ENCODE results near the gene CERS6. TPM values are rescaled to one million over a fixed set of nuclear protein-coding genes. Genes with fewer than 3 reads are reported as not detected.
"Not testable (repeated sequence)": the region's sequence is repeated elsewhere in the genome, so short reads cannot be mapped to it uniquely, and the experiment has no call there.

The CERS6 gene
- polyA plus RNA-seq, 4 donors, result 41.8 to 50.6 (median 47.4) TPM

- DNase-seq (ENCODE audit: low read depth in 4 of 4, low spot score in 2 of 4), result peak in 2 of 4 donors; percentile 52 to 65
These were observed 176.6 kb downstream of the CERS6 start for GRCh38 chr2:168632709-168633121.

GRCh38 chr2:168633200-168633599 is 177.1 kb downstream of the CERS6 start:
- no peak for DNase-seq (ENCODE audit: low read depth in 4 of 4, low spot score in 2 of 4)

GRCh38 chr2:168633895-168634294 is 177.8 kb downstream of the CERS6 start:
- DNase-seq (ENCODE audit: low read depth in 4 of 4, low spot score in 2 of 4), result no peak

- peak in 3 of 4 donors; percentile 48 to 70 (median 50) for DNase-seq (ENCODE audit: low read depth in 4 of 4, low spot score in 2 of 4)
These were observed 179.0 kb downstream of the CERS6 start for GRCh38 chr2:168635065-168635577.

GRCh38 chr2:168639018-168639417 is 182.9 kb downstream of the CERS6 start:
- peak in 1 of 4 donors; percentile 52 for DNase-seq (ENCODE audit: low read depth in 4 of 4, low spot score in 2 of 4)

- DNase-seq (ENCODE audit: low read depth in 4 of 4, low spot score in 2 of 4), result no peak
These were observed 183.4 kb downstream of the CERS6 start for GRCh38 chr2:168639441-168639898.

GRCh38 chr2:168640039-168640438 is 184.0 kb downstream of the CERS6 start:
- DNase-seq (ENCODE audit: low read depth in 4 of 4, low spot score in 2 of 4), result no peak

GRCh38 chr2:168641636-168642035 is 185.6 kb downstream of the CERS6 start:
- no peak for DNase-seq (ENCODE audit: low read depth in 4 of 4, low spot score in 2 of 4)

GRCh38 chr2:168642873-168643272 is 186.8 kb downstream of the CERS6 start:
- no peak for DNase-seq (ENCODE audit: low read depth in 4 of 4, low spot score in 2 of 4)

- no peak for DNase-seq (ENCODE audit: low read depth in 4 of 4, low spot score in 2 of 4)
These were observed 187.9 kb downstream of the CERS6 start for GRCh38 chr2:168643979-168644378.

- DNase-seq (ENCODE audit: low read depth in 4 of 4, low spot score in 2 of 4), result no peak
These were observed 189.7 kb downstream of the CERS6 start for GRCh38 chr2:168645696-168646338.

- DNase-seq (ENCODE audit: low read depth in 4 of 4, low spot score in 2 of 4), result no peak
These were observed 193.0 kb downstream of the CERS6 start for GRCh38 chr2:168649105-168649504.

- DNase-seq (ENCODE audit: low read depth in 4 of 4, low spot score in 2 of 4), result no peak
These were observed 193.5 kb downstream of the CERS6 start for GRCh38 chr2:168649562-168649961.

GRCh38 chr2:168650139-168650538 is 194.1 kb downstream of the CERS6 start:
- no peak for DNase-seq (ENCODE audit: low read depth in 4 of 4, low spot score in 2 of 4)

GRCh38 chr2:168650781-168651180 is 194.7 kb downstream of the CERS6 start:
- no peak for DNase-seq (ENCODE audit: low read depth in 4 of 4, low spot score in 2 of 4)

GRCh38 chr2:168652997-168653921 is 197.2 kb downstream of the CERS6 start:
- DNase-seq (ENCODE audit: low read depth in 4 of 4, low spot score in 2 of 4), result no peak

- DNase-seq (ENCODE audit: low read depth in 4 of 4, low spot score in 2 of 4), result no peak
These were observed 198.6 kb downstream of the CERS6 start for GRCh38 chr2:168654705-168655104.

- DNase-seq (ENCODE audit: low read depth in 4 of 4, low spot score in 2 of 4), result no peak
These were observed 199.1 kb downstream of the CERS6 start for GRCh38 chr2:168655207-168655606.

- DNase-seq (ENCODE audit: low read depth in 4 of 4, low spot score in 2 of 4), result not testable (repeated sequence)
These were observed 201.3 kb downstream of the CERS6 start for GRCh38 chr2:168657378-168657777.

GRCh38 chr2:168658706-168659105 is 202.6 kb downstream of the CERS6 start:
- no peak for DNase-seq (ENCODE audit: low read depth in 4 of 4, low spot score in 2 of 4)
